Stimulated activated CD4-positive, alpha-beta T cell treated with anti-CD3 and anti-CD28 coated beads, Interleukin-2, amount 100 ng/mL, for 24 hours (primary cell): Measurements from ENCODE around the gene COL5A2.

Experiments used
- DNase-seq, 2 donors: peaks; one replicate each; pipeline ENCODE4 v3.0.0-alpha.2; 2020

Gene COL5A2

DNA sequence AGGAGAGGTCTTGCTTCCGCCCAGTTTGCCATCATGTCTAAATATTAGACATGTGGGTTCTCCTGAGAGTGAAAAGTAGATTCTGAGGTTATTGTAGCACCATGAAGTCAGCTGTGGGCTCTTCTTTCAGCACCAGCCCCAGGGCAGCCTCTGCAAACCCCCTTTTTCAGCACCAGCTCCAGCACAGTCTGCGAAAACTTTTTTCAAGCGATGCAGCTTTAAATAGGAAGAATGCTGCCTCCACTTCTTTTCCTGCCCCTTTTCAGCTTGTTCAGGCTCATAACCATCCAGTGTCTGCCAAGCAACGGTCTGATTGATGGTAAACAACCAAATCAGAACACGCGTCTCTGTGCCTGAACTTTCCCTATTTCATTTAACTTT is at the start of gene COL5A2:
TSS of gene COL5A2 (minus strand) at position 192 of the 381 bp plus-strand sequence. CDS start at position 35, 157 bp downstream.
- no peak for DNase-seq

DNA sequence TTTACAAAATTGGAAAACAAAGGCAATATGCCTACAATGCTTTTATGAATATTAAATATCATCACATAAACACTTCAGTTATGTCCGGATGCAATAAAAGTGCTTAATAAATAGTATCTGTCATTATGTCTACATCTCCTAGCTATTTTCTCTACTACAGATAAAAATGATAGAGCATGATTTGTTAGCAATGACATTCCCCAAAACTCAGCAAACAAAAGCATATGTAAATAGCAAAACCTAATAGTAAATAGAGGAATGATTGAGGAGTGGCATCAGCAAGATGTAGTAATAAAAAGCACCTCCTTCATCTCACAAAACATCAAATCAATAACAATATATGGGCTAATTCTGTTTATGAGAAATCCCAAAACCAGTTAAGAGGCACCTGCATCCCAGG is 46.5 kb upstream of the COL5A2 start:
- no peak for DNase-seq

DNA sequence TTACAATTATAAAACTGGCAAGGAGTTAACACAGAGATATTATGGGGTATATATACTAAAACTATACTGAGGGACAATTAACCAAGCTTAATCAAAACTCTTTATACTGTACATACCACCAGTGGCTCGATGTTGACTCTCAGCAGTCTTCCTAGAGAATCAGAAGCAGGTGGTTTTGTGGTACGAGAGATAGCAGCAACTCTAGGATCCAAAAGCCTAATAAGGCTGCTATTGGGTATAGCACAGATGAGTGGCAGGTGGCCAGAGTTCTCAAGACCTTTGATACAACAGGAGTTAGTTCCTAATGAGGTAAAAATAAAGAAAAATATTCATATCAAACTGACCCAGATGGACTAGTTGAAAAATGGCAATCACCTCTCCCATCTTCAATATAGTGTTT is 45.5 kb upstream of the COL5A2 start:
- DNase-seq, result no peak

DNA sequence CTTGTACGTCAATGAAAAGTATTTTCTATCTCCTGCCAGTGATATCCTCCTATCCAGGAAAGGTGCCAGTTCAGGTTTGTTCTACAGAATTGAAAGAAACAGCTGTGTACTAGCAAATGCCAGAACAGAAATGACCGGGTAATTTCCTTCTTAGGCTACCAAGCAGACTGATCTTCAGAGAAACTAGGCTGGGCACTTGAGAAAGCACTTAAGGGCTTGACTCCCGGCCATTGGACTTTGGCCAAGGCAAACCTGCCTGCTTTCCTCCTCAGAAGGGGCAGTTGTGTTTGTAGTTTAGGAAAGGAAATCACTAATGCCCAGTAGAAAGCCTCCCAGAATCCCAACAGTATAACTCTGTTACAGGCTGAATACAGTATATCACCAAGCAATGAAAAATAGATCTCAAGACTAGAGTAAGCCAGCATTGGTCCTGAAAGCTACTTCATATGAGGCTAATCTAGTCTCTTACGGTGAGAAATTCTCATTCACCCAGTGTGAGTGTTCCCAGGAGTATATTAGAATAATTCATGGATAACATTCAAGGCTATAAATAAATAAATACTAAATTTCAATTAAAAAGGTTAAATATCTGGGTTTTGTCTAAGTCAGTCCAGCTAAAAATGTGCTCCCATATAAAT is 43.0 kb upstream of the COL5A2 start:
- no peak for DNase-seq

GRCh38 chr2:189221811-189222467 is 42.4 kb upstream of the COL5A2 start:
- DNase-seq, result no peak

DNA sequence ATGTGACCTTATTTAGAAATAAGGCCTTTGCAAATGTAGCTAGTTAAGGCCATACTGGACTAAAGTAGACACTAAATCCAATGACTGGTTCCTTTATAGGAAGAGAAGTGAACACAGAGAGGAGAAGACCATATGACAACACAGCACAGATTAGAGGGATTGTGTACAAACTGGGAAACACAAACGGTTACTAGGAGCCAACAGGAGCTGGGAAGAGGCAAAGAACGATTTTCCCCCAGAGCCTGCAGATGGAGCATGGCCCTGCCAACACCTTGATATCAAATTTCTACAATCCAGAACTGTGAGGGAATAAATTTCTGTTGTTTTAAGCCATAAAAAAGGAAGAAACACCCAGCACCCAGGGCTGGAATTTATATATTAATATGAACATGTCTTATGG is 38.7 kb upstream of the COL5A2 start:
- no peak for DNase-seq

GRCh38 chr2:189217541-189217940 is 38.0 kb upstream of the COL5A2 start:
- DNase-seq, result no peak

DNA sequence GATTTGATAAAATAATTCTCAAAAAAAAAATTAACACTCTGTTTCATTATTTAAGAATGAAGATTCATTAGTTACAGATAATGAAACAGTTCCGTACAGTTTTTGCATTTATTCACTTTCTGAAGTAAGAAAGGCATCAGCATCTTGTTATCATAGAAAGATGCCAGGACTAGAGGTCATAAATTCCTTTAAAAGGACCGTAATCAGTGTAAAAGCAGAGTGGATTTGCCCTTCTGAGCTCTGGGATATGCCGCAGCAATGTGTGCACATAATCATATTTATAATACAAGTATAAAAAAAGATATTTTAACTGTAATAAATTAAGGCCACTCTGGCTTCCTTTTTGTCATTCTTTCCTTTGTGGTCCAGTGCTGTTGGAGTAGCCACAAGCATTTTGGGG is 37.5 kb upstream of the COL5A2 start:
- DNase-seq, result no peak

GRCh38 chr2:189214484-189214883 is 34.9 kb upstream of the COL5A2 start:
- DNase-seq, result no peak

DNA sequence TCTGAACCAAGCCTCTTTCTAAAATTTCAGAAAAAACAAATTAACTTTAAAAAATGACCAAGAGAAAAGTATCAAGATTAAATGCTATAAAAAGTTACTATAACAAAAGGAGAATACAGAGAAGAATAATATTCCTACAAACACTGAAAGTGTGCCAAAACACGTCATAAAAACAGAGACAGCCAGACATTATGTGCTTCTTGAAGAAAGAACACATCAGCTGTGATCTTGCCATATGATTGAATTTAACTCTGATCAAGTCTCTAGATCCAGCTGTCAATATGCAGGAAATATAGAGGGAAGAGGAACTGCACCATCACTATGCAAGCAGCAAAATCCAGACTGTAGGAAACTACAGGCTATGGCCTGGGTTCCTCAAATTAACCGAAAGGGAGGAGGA is 33.7 kb upstream of the COL5A2 start:
- DNase-seq, result no peak

GRCh38 chr2:189210250-189211087 is 30.9 kb upstream of the COL5A2 start:
- peak in 1 of 2 donors; percentile 25 for DNase-seq

DNA sequence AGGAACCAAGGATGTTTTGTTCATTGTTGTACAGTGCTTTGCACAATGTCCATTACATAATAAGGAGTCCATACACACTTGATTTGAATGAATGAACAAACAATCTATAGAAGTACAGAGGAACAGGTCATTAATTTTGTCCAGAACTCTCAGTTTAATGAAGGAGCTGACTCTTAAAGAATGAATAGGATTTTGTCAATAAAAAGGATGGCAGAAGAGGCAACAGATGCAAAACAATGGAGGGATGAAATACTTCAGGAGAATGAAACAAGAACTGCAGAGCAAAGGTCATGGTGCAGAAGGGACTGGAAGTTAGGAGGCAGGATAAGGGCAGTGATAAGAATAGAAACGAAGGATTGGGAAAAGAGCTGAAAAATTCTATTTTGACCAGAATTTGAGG is 28.7 kb upstream of the COL5A2 start:
- no peak for DNase-seq

DNA sequence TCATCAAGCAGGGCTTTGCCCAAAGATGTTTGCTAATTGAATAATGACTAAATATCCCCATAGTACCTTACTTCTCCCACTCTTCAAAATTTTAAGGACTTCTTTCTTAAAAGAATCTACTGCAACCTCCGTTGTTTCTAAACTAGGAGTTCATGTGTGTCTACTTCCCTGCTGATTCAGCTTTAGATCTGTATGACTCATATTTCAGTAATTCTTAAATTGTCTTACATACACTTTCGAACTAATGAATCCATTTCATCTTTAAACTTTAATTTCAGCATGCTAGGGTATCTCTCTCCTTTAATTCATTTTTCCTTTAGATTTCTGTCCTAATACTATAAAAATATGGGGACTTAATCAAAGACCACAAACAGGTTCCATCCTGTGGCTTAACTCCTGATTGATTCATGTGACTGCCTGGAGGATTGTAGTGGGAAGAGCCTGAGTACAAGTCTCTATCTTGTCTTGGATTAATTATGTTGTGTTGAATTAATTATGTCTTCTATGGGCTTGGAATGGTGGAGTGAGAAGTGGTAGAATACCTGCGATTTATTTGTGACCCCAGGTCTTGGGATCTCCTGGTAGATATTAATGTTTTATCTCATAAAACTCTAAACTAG is 24.9 kb upstream of the COL5A2 start:
- DNase-seq, result no peak

DNA sequence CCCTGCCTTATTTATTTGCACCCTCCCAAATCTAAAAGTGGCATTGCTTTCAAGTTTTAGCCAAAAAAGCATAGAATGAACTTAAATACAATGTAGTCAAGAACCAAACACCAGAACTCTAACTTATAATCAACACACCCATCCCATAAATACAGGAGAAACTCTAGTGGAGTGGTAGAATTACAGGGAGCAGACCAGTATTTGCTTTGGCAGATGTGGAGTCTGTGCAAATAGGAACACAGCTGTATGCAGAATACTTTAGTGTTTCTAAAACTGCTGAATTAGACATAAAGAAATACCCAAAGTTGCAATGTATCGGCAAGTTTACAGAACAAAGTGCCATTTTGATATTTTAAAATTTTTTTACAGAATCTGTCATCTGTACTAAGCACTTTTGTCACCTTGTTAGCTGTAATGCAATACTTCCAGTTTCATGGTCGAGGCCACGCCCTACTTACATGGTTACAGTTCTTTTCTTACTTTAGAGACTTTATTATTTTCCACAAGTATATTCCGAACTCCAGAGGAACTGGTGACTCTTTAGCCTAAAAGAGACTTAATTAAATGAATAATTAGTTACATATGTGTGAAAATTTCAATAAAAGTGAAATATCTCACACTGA is 23.7 kb upstream of the COL5A2 start:
- no peak for DNase-seq

- no peak for DNase-seq
These were observed 20.2 kb upstream of the COL5A2 start for GRCh38 chr2:189199797-189200196.

DNA sequence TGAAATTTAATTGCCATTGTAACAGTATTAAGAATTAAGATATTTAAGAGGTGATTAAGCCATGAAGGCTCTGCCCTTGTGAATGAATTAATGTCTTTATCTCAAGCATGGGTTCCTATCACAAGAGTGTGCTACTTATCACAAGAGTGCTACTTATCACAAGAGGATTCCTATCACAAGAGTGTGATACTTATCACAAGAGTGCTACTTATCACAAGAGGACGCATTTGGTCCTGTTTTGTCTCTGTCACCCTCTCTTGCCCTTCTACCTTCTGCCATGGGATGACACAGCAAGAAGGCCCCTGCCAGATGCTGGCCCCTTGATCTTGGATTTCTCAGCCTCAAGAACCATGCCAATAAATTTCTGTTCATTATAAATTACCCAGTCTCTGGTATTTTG is 13.2 kb upstream of the COL5A2 start:
- no peak for DNase-seq

DNA sequence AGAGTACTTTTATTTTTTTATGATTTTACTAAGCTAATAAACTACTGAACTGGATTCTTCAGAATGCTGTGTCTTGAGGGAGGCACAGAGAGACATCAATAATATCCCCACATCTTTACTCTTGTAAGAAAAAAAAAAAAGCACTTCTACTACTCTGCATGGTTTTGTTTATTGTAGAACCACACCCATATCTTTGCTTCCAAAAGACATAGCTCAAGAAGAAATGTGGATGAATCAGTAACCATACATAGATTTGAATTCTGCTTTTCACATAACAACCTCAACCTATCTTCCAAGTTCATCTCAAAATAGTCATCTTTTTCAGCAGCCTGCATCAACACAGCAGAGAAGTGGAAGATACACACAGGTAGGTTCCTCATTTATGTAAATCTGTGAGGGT is 12.2 kb upstream of the COL5A2 start:
- DNase-seq, result no peak

- DNase-seq, result no peak
These were observed 11.1 kb upstream of the COL5A2 start for GRCh38 chr2:189190685-189191084.

GRCh38 chr2:189188115-189188805 is 8.7 kb upstream of the COL5A2 start:
- no peak for DNase-seq

DNA sequence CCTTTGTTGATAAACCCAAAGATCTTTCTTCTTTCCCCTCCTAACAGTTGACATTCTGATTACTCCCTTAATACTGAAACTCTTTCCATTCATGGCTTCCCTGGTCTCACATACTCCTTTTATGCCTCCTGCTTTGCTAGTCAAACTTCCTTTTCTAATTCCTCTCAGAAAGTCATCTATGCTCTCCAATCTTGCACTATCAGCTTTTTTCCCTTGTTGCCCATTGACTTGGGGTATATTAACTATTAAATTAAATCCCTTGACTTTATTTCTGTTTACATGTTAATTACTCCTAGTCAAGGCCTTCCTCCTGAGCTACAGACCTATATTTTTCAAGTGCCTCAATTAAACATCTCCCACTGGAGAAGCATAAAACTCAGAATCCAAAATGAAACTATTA is 3.6 kb upstream of the COL5A2 start:
- DNase-seq, result no peak

DNA sequence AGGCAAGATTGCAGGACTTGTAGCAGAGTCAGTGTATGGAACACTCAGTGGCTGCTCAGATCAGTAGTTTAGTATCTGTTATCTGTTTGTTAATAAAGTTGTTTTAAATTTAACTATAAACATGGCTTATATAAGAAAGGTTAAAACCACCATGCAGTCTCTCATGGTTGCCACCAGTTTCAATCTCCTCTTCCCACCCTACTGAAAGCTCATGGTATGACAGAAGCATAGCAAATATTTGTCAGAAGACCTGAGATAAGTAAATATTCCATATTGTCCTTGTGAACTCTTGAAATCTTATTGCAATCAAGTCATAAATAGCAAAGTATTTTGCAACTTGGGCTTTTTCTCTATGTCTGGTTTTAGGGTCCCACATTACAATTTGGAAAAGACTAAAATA is 2.1 kb upstream of the COL5A2 start:
- no peak for DNase-seq
